TTC549 (cell line): ENCODE measurements around the gene KLHL6.
A peak's percentile ranks its signal among the peaks of the same experiment; 100 is the strongest.
"Not testable (repeated sequence)": the region's sequence is repeated elsewhere in the genome, so short reads cannot be mapped to it uniquely, and the experiment has no call there.

ENCODE experiments used
- FAIRE-seq: peaks from 2 replicates; lab custom pipeline; 2012; peaks lifted over from hg19 to GRCh38; lab: Jason Lieb, UNC

KLHL6 gene

GRCh38 chr3:183447206-183448001 lies 108.1 kb downstream of the KLHL6 start:
- FAIRE-seq = peak; percentile 62

DNA sequence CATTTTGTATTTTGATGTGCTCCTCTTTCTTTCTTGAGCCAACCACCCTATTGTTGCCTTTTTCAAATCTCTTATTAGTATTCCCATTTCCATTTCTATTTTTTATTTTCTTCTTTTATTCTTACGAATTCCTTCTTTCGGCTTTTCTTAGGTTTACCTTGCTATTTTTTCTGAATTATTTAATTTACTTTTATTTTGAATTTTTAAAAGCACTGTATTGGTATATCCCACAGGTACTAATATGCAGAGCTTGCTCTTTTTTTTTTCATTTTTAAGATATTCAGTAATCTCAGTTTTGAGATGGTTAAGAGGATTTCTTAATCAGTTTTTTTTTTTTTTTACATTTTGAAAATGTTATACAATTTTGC lies 108.7 kb downstream of the KLHL6 start:
- FAIRE-seq = peak; percentile 25

DNA sequence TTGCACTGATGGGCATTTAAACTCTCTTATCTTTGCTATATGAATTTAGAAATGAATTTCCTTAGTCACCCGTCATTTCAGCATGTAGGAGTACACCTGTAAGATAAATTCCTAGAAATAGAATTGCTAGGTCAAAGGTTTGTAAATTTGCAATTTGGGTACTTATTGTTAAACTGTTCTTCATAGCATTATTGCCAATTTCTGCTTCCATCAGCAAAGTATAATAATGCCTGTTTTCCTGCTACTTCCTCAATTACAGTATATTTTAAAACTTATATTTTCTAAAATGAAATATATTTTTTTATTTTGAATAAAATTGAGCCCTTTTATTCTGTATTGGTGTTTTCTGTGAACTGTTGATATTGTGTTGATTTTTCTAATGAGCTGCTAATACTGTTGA lies 110.8 kb downstream of the KLHL6 start:
- no peak for FAIRE-seq

DNA sequence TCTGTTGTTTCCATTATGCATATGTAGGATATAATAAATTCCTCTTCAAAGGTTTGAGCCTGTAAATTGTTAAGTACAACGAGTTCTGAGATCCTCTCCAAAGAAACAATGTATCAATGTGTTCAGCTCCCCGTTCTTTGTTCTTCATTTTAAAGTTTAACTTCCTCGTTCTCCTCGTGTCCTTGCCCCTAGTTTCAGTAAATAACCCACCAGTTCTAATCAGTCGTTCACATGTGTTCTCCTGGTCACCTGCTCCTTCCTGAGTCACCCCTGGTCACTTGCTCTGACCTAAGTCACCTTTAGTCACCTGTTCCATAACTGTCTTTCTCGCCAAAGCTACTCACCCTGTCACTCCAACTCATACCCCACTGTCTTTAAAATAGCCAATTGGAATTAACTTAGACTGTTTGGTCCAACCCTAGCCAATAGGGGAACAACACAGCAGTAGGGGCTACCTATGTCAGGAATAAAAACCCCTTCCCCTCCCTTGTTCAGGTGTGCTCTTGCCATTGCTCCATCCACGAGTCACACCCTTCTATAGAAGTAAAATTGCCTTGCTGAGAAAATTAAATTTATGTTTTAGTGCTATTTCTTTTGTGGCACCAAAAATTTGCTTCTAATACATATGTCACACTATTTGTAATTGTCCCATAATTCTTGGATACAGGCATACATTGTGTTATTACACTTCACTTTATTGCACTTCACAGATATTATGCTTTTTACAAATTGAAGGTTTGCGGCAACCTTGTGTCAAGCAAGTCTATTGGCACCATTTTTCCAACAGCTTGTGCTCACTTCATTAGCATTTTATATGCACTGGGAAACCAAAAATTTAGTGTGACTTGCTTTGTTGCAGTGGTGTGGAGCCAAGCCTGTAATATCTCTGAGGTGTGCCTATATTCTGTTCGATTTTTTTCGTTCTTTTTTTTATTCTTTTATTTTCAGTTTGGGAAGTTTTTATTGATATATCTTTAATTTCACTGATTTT lies 111.8 kb downstream of the KLHL6 start:
- no peak for FAIRE-seq

GRCh38 chr3:183442994-183443393 lies 112.5 kb downstream of the KLHL6 start:
- no peak for FAIRE-seq

DNA sequence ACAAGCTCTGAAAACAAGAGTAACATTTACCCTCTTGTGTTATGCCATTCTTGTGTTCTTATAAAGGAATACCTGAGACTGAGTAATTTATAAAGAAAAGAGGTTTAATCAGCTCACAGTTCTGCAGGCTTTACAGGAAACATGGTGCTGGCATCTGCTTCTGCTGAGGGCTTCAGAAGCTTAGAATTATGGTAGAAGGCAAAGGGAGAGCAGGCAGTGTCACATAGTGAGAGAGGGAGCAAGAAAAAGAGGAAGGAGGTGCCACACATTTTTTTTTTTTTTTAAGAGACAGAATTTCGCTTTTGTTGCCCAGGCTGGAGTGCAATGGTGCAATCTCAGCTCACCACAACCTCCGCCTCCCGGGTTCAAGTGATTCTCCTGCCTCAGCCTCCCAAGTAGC lies 115.0 kb downstream of the KLHL6 start:
- not testable (repeated sequence) for FAIRE-seq

GRCh38 chr3:183439515-183439914 lies 116.0 kb downstream of the KLHL6 start:
- FAIRE-seq = no peak

DNA sequence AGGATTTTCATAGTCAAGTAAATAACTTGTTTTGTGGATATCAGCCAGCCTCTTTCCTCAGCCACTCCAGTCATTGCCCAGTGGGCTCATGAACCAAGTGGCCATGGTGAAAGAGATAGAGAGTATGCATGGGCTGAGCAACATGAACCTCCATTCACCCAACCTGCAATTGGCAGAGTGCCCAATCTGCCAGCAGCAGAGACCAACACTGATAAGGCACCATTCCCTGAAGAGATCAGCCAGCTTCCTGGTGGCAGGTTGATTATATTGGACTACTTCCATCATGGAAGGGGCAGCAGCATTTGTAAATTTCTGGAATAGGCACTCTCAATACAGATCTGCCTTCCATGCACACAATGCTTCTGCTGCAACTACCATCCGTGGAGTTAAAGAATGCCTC lies 116.8 kb downstream of the KLHL6 start:
- no peak for FAIRE-seq

- no peak for FAIRE-seq
These were observed 117.6 kb downstream of the KLHL6 start for GRCh38 chr3:183437666-183438564.
